AG04449 (cell line): ENCODE measurements around the gene NDN.

ENCODE experiments used
- CTCF ChIA-PET: fragments of 350-600 bp; formaldehyde crosslinking; extraction: SDS; loops from one replicate; lab custom pipeline; 2021; ENCODE audit warnings: antibody characterized with exemption; lab: Yijun Ruan, JAX
- POLR2A ChIA-PET: fragments of 400-600, 350-600 bp; formaldehyde crosslinking; extraction: SDS; loops from one replicate; lab custom pipeline; 2020; ENCODE audit warnings: antibody characterized with exemption, inconsistent platforms; lab: Yijun Ruan, JAX
- DNase-seq: peaks from one replicate; pipeline ENCODE4 v3.0.0-alpha.2; 2010; ENCODE audit warnings: low read depth, low spot score
- H3K4me3 ChIP-seq: 2 replicates; pipeline ENCODE4 v1.5.1; 2011; ENCODE audit warnings: low read depth, mild to moderate bottlenecking, control low read depth, low read length
- CTCF ChIP-seq: IDR thresholded peaks from one replicate; pipeline ENCODE4 v1.5.1; 2011; ENCODE audit warnings: mild to moderate bottlenecking, moderate library complexity, low read length, control low read depth, inconsistent platforms; ENCODE audit not compliant: insufficient read depth; ENCODE audit errors: missing control alignments

NDN gene

GRCh38 chr15:23694592-23694991 lies 7.5 kb upstream of the NDN start:
- ChIA-PET POLR2A (no interaction called here), CTCF (no interaction called here)
- no peak for DNase-seq
- TF ChIP-seq CTCF = no peak
- no peak overlapping the region for H3K4me3 ChIP-seq

DNA sequence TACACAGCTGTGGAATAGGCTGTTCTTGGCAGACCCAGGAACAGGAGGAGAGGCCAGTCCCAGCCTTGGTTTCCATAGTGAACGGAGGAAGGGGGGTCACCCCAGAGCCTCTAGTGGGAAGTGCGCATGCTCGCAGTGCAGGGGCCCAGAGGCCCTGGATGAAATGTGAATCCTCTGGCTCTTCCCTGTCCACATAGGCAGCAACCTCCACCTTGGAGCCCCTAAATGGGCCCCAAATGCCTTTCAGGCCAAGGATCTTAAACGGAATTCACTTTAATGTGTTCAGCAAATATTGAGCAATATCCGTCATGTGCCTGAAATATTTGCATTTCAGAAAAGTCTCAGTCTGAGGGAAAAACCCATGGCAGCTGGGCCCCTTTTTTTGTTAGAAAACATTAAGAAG lies 3.3 kb upstream of the NDN start:
- POLR2A ChIA-PET = no interaction called here
- CTCF ChIA-PET = no interaction called here
- H3K4me3 ChIP-seq = no peak overlapping the region
- no peak for TF ChIP-seq CTCF
- DNase-seq = peak; percentile 12

DNA sequence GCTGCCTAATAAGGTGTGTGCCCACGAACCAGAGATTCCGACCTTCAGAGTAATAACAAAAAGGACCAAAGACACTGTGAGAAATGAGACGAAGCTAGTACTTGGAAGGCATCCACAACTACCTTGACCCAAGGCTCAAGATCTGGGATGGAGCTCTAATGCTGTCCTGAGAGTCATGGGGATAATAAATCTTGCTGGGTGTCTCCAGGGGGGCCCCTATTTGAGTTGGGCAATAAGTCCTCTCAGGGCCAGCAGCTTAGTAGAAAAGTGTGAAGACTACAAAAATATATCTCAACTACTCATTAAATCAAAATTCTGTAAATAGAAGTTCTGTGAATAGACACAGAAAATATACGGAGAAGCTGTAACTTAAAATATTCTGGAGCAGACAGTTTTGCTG lies 2.9 kb upstream of the NDN start:
- no peak for TF ChIP-seq CTCF
- CTCF ChIA-PET = no interaction called here
- no peak overlapping the region for H3K4me3 ChIP-seq
- no peak for DNase-seq
- POLR2A ChIA-PET = no interaction called here

DNA sequence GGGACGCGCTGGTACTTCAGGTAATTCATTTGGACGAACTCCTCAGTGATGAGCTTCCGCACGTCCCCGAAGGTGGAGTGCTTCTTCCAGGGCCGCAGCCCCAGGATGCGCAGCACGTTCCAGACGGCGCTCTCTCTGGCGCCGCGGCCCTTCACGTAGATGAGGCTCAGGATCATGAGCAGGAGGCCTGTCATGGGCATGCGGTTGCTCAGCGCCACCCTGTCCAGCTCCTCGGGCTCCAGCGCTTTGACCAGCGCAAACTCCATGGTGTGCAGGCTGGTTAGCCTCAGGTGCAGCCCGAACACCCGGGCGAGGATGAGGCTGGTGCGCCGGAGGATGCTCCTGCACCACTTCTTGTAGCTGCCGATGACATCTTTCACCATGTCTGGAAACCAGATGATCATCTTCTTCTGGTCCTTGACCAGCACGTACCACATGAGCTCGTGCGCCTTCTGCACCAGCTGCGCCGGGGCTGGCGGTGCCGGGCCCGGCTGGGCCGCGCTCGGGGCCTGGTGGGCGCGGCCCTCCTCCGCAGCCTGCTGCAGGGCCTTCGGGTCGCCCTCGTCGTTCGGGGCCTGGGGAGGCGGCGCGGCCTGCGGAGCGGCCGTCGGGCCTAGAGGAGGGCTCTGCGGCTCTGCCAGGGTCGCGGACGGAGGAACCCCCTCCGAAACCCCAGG lies 501 bp downstream of the NDN start:
- TF ChIP-seq CTCF = no peak
- CTCF ChIA-PET = no interaction called here
- DNase-seq = no peak
- POLR2A ChIA-PET = no interaction called here
- peak overlapping the region; percentile 63 for H3K4me3 ChIP-seq

DNA sequence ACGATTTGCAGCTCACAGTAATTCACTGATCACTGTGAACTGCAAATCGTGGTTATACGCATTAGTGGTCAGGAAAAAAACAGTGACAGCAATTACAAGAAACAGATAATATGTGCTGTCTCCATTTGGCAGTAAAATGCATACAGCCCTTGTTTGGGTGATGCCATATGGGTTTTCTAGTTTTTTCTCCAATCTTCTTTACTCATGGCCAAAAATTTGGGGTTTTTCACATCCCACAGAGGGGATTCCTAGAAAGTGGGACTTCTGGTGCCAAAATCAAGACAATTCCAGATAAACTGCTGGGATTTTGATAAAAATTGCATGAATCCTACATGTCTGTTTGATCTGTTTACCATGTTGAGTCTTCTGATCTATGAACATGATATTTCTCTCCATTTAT lies 15.6 kb downstream of the NDN start:
- no peak for TF ChIP-seq CTCF
- ChIA-PET POLR2A (no interaction called here), CTCF (no interaction called here)
- no peak overlapping the region for H3K4me3 ChIP-seq
- DNase-seq = no peak

DNA sequence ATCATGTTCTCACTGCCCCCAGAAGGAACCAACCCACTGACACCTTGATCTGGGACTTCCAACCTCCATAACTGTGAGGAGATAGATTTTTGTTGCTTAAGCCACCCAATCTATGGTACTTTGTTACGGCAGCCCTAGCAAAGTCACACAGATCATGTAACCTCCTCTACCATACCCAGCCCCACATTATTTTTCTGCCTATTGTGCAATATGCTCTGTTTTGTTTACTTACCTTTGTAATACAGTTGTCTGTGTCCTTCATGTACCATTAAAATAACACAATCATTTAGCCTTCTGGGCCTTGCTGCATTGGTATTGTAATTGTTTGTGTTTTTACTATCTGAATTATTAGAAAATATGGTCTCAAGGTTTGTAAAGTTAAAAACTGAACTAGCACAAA lies 16.1 kb downstream of the NDN start:
- no peak for TF ChIP-seq CTCF
- no peak for DNase-seq
- no peak overlapping the region for H3K4me3 ChIP-seq
- POLR2A ChIA-PET = no interaction called here
- CTCF ChIA-PET = no interaction called here
